H1 (cell line): ENCODE data around the gene ZSCAN16. TPM values are rescaled to one million over a fixed set of nuclear protein-coding genes. Genes with fewer than 3 reads are reported as not detected.
"Not testable (repeated sequence)": the region's sequence is repeated elsewhere in the genome, so short reads cannot be mapped to it uniquely, and the experiment has no call there.

Source experiments
- CTCF ChIA-PET: fragments of 300-600 bp; sonication (Branson Sonifier 250); formaldehyde crosslinking; loops from one replicate; lab custom pipeline; 2021; ENCODE audit not compliant: partially characterized antibody; lab: Charles Lee
- POLR2A ChIA-PET: fragments of 300-600 bp; sonication (Branson Sonifier 250); formaldehyde crosslinking; loops from one replicate; lab custom pipeline; 2021; ENCODE audit warnings: inconsistent platforms; ENCODE audit not compliant: partially characterized antibody; lab: Charles Lee
- DNase-seq, 2 experiments: peaks; one replicate each; pipeline versions ENCODE4 v3.0.0 to v3.0.0-alpha.2; 2010 to 2022; ENCODE audit warnings: low spot score in 2 of 2, low read depth in 1 of 2, mixed read lengths in 1 of 2
- FAIRE-seq: peaks from 2 replicates; lab custom pipeline; 2011; peaks lifted over from hg19 to GRCh38; lab: Jason Lieb, UNC
- H2AFZ ChIP-seq: 2 replicates; pipeline ENCODE4 v1.8.1; 2012; ENCODE audit warnings: low read length, inconsistent platforms
- H2AK5ac ChIP-seq: 2 replicates; pipeline ENCODE4 v1.6.1; 2013; ENCODE audit warnings: low read depth, low read length
- H2BK120ac ChIP-seq: replicated peaks from 2 replicates; pipeline ENCODE3; 2013; ENCODE audit warnings: low read depth, low read length, inconsistent platforms
- H2BK12ac ChIP-seq: 2 replicates; pipeline ENCODE4 v1.6.1; 2013; ENCODE audit warnings: low read depth, low read length
- H2BK15ac ChIP-seq: 2 replicates; pipeline ENCODE4 v1.6.1; 2013; ENCODE audit warnings: low read length
- H2BK20ac ChIP-seq: 2 replicates; pipeline ENCODE4 v1.6.1; 2013; ENCODE audit warnings: low read length
- H2BK5ac ChIP-seq: 2 replicates; pipeline ENCODE4 v1.6.1; 2013; ENCODE audit warnings: low read depth, low read length
- H3K14ac ChIP-seq: 2 replicates; pipeline ENCODE4 v1.6.1; 2013; ENCODE audit warnings: inconsistent platforms; ENCODE audit not compliant: insufficient read length
- H3K18ac ChIP-seq: 2 replicates; pipeline ENCODE4 v1.6.1; 2013; ENCODE audit warnings: low read length; ENCODE audit errors: extremely low read depth
- H3K23ac ChIP-seq: 2 replicates; pipeline ENCODE4 v1.6.1; 2013; ENCODE audit warnings: inconsistent platforms; ENCODE audit not compliant: insufficient read length
- H3K23me2 ChIP-seq: 2 replicates; pipeline ENCODE4 v1.6.1; 2013; ENCODE audit warnings: low read depth, low read length
- H3K27ac ChIP-seq: 2 replicates; pipeline ENCODE4 v1.6.1; 2011; ENCODE audit warnings: low read depth, low read length, inconsistent platforms
- H3K27me3 ChIP-seq, 4 experiments: replicated peaks in 1 of 4; 1 replicate in 1 of 4; 2 replicates in 3 of 4; pipeline versions ENCODE4 v1.6.1 to v1.8.1; 2011 to 2013; ENCODE audit warnings: low read length in 3 of 4, mild to moderate bottlenecking in 3 of 4, inconsistent platforms in 2 of 4, mixed read lengths in 2 of 4, moderate library complexity in 1 of 4; ENCODE audit not compliant: control insufficient read depth in 3 of 4, insufficient read depth in 3 of 4; ENCODE audit errors: extremely low read depth in 1 of 4
- H3K36me3 ChIP-seq, 4 experiments: 2 replicates each; pipeline versions ENCODE4 v1.6.1 to v1.8.1; 2011 to 2013; ENCODE audit warnings: mild to moderate bottlenecking in 4 of 4, low read length in 3 of 4, moderate library complexity in 2 of 4, control low read depth in 1 of 4, inconsistent platforms in 1 of 4; ENCODE audit not compliant: insufficient read depth in 4 of 4, control insufficient read depth in 2 of 4
- H3K4ac ChIP-seq: replicated peaks from 2 replicates; pipeline ENCODE3; 2013; ENCODE audit warnings: low read length, low read depth, mixed read lengths, inconsistent platforms; ENCODE audit not compliant: insufficient read length
- H3K4me1 ChIP-seq, 4 experiments: replicated peaks in 1 of 4; 1 replicate in 1 of 4; 2 replicates in 3 of 4; pipeline versions ENCODE4 v1.6.1 to v1.8.1; 2011 to 2013; ENCODE audit warnings: low read length in 3 of 4, inconsistent platforms in 2 of 4, mixed read lengths in 1 of 4; ENCODE audit not compliant: insufficient read depth in 4 of 4, control insufficient read depth in 3 of 4
- H3K4me2 ChIP-seq, 2 experiments: 2 replicates each; pipeline versions ENCODE4 v1.6.1 to v1.8.1; 2011 to 2013; ENCODE audit warnings: low read depth in 2 of 2, low read length in 2 of 2, control low read depth in 1 of 2, inconsistent platforms in 1 of 2, mild to moderate bottlenecking in 1 of 2; ENCODE audit not compliant: insufficient read depth in 1 of 2
- H3K4me3 ChIP-seq, 4 experiments: fragments of 200-600, 300-600 bp in 1 of 4; sonication (generic), shearing (Covaris generic), sonication (Bioruptor Twin) in 1 of 4; 2 replicates each; pipeline versions ENCODE4 v1.5.1 to v1.8.1; 2011 to 2016; ENCODE audit warnings: low read length in 4 of 4, low read depth in 3 of 4, control low read depth in 2 of 4, inconsistent platforms in 2 of 4, mild to moderate bottlenecking in 2 of 4, mixed read lengths in 1 of 4, moderate library complexity in 1 of 4; ENCODE audit not compliant: insufficient read depth in 2 of 4; ENCODE audit errors: extremely low read depth in 1 of 4
- H3K56ac ChIP-seq: replicated peaks from 2 replicates; pipeline ENCODE3; 2013; ENCODE audit warnings: low read depth, mild to moderate bottlenecking, mixed read lengths, low read length, inconsistent platforms; ENCODE audit not compliant: insufficient read length
- H3K79me1 ChIP-seq: 2 replicates; pipeline ENCODE4 v1.6.1; 2013; ENCODE audit warnings: low read depth, low read length, control low read depth
- H3K79me2 ChIP-seq, 2 experiments: 2 replicates each; pipeline versions ENCODE4 v1.6.1 to v1.8.1; 2012 to 2013; ENCODE audit warnings: low read length in 2 of 2, mild to moderate bottlenecking in 2 of 2, inconsistent platforms in 1 of 2; ENCODE audit not compliant: insufficient read depth in 2 of 2, control insufficient read depth in 1 of 2
- H3K9ac ChIP-seq, 4 experiments: replicated peaks in 1 of 4; 1 replicate in 1 of 4; 2 replicates in 3 of 4; pipeline versions ENCODE4 v1.6.1 to v1.8.1; 2011 to 2013; ENCODE audit warnings: low read depth in 3 of 4, low read length in 3 of 4, control low read depth in 2 of 4, mild to moderate bottlenecking in 2 of 4, moderate library complexity in 2 of 4, inconsistent platforms in 1 of 4; ENCODE audit errors: extremely low read depth in 1 of 4
- H3K9me3 ChIP-seq, 2 experiments: 2 replicates each; pipeline versions ENCODE4 v1.6.1 to v1.8.1; 2012 to 2013; ENCODE audit warnings: mild to moderate bottlenecking in 2 of 2, moderate library complexity in 2 of 2, control low read depth in 1 of 2, inconsistent platforms in 1 of 2, low read depth in 1 of 2, low read length in 1 of 2, mixed read lengths in 1 of 2; ENCODE audit not compliant: insufficient read depth in 2 of 2
- H4K20me1 ChIP-seq, 2 experiments: replicated peaks in 1 of 2; 2 replicates each; pipeline versions ENCODE3 to v1.8.1; 2011 to 2013; ENCODE audit warnings: inconsistent platforms in 2 of 2, low read length in 2 of 2, mild to moderate bottlenecking in 1 of 2; ENCODE audit not compliant: insufficient read depth in 2 of 2, control insufficient read depth in 1 of 2
- H4K5ac ChIP-seq: 2 replicates; pipeline ENCODE4 v1.6.1; 2013; ENCODE audit warnings: low read length, low read depth, mixed read lengths, inconsistent platforms; ENCODE audit not compliant: insufficient read length
- H4K8ac ChIP-seq: 2 replicates; pipeline ENCODE4 v1.8.0; 2013; ENCODE audit warnings: mild to moderate bottlenecking, moderate library complexity, low read length, inconsistent platforms; ENCODE audit not compliant: insufficient read depth; ENCODE audit errors: extremely low read depth
- H4K91ac ChIP-seq: replicated peaks from 2 replicates; pipeline ENCODE3; 2013; ENCODE audit warnings: low read length, mixed read lengths, inconsistent platforms; ENCODE audit not compliant: insufficient read length
- WGBS, 2 experiments: shearing (Covaris generic) in 1 of 2; methylation state at CpG; one replicate each; pipeline versions ENCODE4 v1.1.6 to v1.1.7; 2013 to 2015; ENCODE audit warnings: low lambda C conversion rate in 2 of 2, mixed read lengths in 2 of 2, inconsistent platforms in 1 of 2, low coverage in 1 of 2, missing lambda C conversion rate in 1 of 2; ENCODE audit not compliant: insufficient replicate concordance in 2 of 2, insufficient coverage in 1 of 2, insufficient read length in 1 of 2; ENCODE audit errors: extremely low coverage in 1 of 2, missing lambda C conversion rate in 1 of 2; 5-methylcytosine and 5-hydroxymethylcytosine counted together
- polyA plus RNA-seq, 7 experiments: library from polyadenylated mRNA; depleted of rRNA in 3 of 7; stranded (reverse) in 5 of 7; unstranded in 2 of 7; fragments of >200 nt in 5 of 7; fragments of 200-250 nt in 2 of 7; gene quantifications; 1 replicate in 5 of 7; 2 replicates in 1 of 7; 4 replicates in 1 of 7; pipeline versions ENCODE4 v1.2.1 to v1.2.3, GENCODE V29; 2011 to 2013; ENCODE audit warnings: missing spikeins in 2 of 7, mixed read lengths in 2 of 7
- total RNA-seq: library from RNA; stranded (reverse); fragmentation: NEBNext Ultra II Directional; extraction: Animal tissue kit (Norgen Biotek cat#: 25700); gene quantifications from 2 replicates; pipeline ENCODE4 v1.2.1, GENCODE V29; 2021

ZSCAN16 gene
- total and polyA plus RNA-seq, 2 of the 8 experiments (the other 6 are each of a cell fraction or from before 2014, with no cell fraction given): 3.6 to 9.4 TPM

DNA sequence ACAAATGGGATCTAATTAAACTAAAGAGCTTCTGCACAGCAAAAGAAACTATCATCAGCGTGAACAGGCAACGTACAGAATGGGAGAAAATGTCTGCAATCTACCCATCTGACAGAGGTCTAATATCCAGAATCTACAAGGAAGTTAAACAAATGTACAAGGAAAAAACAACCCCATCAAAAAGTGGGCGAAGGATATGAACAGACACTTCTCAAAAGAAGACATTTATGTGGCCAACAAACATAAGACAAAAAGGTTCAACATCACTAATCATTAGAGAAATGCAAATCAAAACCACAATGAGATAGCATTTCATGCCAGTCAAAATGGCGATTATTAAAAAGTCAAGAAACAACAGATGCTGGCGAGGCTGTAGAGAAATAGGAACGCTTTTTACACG is 22.2 kb upstream of the ZSCAN16 start:
- H3K9ac ChIP-seq, H2BK120ac ChIP-seq, H3K27ac ChIP-seq, H3K79me2 ChIP-seq, FAIRE-seq, H4K91ac ChIP-seq, H3K36me3 ChIP-seq, H3K4me2 ChIP-seq, H3K4ac ChIP-seq, H3K18ac ChIP-seq, H3K14ac ChIP-seq, H2BK5ac ChIP-seq, H3K4me3 ChIP-seq, H2BK20ac ChIP-seq, H4K20me1 ChIP-seq, H3K56ac ChIP-seq, H3K27me3 ChIP-seq, H2BK15ac ChIP-seq, H3K23ac ChIP-seq, H4K5ac ChIP-seq, H3K23me2 ChIP-seq, POLR2A ChIA-PET, H2BK12ac ChIP-seq, H3K4me1 ChIP-seq, CTCF ChIA-PET, H2AFZ ChIP-seq, H4K8ac ChIP-seq, H2AK5ac ChIP-seq, DNase-seq, H3K79me1 ChIP-seq: not testable (repeated sequence)
- peaks cover 6 to 11% of the 10 kb centered on the region in 2 experiments; a peak in 3 of 4 replicates for H3K9me3 ChIP-seq
- WGBS, 2 experiments: 82% methylated on average over 7 of the region's 7 CpGs; no CpG with 5 or more reads in 1 of the 2 experiments

GRCh38 chr6:28102699-28103098 is 21.7 kb upstream of the ZSCAN16 start:
- H3K4me1 ChIP-seq, H2BK12ac ChIP-seq, H3K27ac ChIP-seq, H3K23ac ChIP-seq, H3K9me3 ChIP-seq, H3K27me3 ChIP-seq, H3K36me3 ChIP-seq, H3K14ac ChIP-seq, H4K8ac ChIP-seq, H3K18ac ChIP-seq, H4K91ac ChIP-seq, H3K4me3 ChIP-seq, CTCF ChIA-PET, POLR2A ChIA-PET, H2BK20ac ChIP-seq, H3K79me2 ChIP-seq, H2BK5ac ChIP-seq, H3K9ac ChIP-seq, H3K56ac ChIP-seq, FAIRE-seq, H2BK15ac ChIP-seq, H2AFZ ChIP-seq, H3K23me2 ChIP-seq, H4K20me1 ChIP-seq, H3K79me1 ChIP-seq, H3K4ac ChIP-seq, H2AK5ac ChIP-seq, DNase-seq, H4K5ac ChIP-seq, H3K4me2 ChIP-seq, H2BK120ac ChIP-seq: not testable (repeated sequence)
